GM21360 (cell line): Measurements from ENCODE around the gene PDE10A.

Experiments used
- ATAC-seq: cut with Tn5 transposase; IDR thresholded peaks from one replicate; pipeline ENCODE4 v1.9.1; 2021; ENCODE audit warnings: mild to moderate bottlenecking, moderate library complexity; ENCODE audit not compliant: unreplicated experiment

PDE10A gene

DNA sequence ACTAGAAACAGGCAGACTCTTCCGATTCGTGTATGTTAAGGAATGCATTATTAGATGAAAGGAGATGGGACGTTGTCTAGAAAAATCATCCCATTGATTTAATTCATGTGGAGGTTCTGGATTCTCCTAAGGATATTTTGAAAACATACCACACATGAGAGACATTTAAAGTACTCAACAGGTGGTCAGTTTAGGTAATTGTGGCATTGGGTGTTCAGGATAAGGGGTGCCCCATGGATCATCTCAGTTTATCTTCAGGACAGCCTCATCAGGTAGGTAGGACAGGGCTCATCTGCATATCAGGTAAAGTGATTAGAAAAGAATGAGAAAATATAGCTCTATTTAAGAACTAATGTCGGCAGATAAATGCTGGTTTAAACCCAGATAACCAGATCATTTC is 15.9 kb upstream of the PDE10A start:
- ATAC-seq = no peak

DNA sequence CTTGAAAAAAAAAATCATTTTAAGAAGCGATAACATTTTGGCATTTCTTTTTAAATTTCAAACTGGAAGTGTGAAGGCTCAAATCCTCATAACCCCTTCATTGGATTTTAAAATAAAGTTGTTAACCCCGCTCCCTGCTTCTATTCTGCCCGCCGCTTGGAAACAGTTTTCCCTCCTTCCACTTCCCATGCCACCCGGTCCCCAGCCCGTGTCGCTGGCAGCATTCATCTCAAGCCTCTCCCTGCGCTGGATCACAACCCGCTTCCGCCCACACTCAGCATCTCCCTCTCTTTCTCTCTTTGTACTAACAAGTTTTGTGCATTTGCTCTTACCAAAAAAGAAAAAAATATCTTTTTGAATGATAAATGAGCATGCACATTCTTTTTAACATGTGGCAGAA is 15.4 kb upstream of the PDE10A start:
- no peak for ATAC-seq

DNA sequence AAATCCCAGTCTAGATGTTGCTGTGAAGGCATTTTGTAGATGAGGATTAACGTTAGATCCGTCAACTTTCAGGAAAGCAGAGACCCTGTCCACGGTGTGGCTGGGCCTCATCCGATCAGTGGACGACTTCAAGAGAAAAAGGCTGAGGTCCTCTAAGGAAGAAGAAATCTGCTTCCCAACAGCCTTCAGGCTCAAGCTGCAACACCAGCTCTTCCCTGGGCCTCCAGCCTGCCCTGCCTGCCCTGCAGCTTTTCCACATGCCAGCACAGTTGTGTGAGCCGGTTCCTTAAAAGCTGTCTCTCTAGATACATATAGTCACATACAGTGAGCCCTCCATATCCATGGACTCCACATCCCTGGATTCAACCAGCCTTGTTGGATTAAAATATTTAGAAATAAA is 14.1 kb upstream of the PDE10A start:
- no peak for ATAC-seq

DNA sequence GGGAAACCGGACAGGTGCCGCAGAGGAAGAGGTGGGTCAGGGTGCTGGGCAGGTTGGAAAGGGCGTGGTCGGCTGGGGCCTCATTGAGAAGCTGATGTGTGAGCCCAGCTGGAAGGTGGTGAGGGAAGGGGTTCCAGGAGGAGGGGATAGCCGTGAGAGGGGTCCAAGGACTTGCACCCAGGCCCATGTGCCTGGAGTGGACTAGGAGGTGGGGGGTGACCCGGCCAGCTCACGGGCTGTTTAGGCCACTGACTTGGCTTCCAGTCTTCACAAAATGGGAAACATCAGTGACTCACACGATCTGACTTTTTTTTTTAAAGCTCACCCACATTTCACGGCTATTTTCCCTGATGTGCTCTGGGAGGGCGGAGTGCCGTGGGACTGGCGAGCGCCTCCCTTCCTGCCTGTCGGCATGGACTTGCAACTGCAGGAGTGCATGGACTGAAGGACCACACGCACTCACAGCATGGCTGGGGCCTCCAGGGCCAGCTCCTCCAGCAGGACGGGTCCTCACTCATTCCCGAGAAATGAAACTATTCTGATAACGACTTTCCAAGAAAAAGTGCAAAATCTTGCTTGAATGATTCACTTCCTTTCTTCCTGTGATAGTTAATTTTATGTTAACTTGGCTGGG is 13.5 kb upstream of the PDE10A start:
- ATAC-seq = no peak

GRCh38 chr6:165675120-165675519 is 12.1 kb upstream of the PDE10A start:
- ATAC-seq = no peak

GRCh38 chr6:165674155-165675029 is 11.4 kb upstream of the PDE10A start:
- ATAC-seq = no peak

- ATAC-seq = no peak
Observed at GRCh38 chr6:165671222-165671768, 8.3 kb upstream of the PDE10A start.

- no peak for ATAC-seq
Observed at GRCh38 chr6:165668951-165669350, 5.9 kb upstream of the PDE10A start.

DNA sequence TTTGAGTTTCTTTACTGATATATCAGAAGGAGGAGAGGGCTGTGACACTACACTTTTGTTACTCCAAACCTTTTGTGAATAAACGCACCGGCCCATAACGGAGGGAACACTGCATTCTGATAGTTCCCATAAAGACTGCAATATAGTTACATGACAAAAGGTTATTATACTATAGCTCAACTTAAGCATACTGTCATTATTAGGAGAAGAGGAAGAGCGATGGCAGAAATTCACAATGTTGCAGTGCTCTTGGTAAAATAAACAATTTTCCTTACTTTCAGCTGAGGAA is 2.3 kb upstream of the PDE10A start:
- ATAC-seq = no peak

DNA sequence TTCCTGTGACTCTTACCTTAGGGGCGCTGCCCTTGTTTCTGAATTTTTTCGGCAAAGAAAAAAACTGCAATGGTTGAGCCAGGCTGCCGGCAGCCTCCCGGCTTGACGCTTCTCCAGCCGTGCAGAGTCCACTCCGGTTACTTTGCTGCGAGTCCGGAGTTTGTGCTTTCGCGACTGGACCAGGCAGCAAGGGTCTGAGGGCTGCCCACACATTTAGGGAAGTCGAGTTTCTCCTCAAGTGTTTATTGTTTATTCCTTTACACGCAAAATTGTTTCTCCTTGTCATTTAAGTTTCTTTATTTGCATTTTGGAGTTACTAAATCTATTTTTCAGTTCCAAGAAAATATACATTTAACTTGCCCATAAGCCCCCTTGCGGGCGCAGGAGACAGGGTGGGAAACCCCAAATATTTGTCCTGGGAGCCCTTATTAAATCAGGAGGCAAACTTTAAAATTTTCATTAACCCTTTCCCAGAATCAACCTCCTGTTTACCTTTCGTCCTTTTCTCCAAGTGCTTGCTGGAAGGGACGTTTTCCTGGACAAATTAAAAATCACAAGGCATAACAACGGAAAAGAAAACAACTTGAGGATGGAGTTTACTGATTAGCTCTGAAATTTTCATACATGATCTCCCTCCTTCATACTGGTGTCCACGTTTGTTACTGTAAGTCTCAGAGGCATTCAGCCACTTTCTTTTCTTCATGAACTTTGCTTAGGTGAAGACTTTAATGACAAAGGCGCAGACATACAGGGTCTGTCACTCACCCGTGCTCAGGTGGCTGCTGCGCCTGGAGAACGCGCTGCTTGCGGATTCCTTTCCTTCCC is 1.7 kb upstream of the PDE10A start:
- no peak for ATAC-seq

DNA sequence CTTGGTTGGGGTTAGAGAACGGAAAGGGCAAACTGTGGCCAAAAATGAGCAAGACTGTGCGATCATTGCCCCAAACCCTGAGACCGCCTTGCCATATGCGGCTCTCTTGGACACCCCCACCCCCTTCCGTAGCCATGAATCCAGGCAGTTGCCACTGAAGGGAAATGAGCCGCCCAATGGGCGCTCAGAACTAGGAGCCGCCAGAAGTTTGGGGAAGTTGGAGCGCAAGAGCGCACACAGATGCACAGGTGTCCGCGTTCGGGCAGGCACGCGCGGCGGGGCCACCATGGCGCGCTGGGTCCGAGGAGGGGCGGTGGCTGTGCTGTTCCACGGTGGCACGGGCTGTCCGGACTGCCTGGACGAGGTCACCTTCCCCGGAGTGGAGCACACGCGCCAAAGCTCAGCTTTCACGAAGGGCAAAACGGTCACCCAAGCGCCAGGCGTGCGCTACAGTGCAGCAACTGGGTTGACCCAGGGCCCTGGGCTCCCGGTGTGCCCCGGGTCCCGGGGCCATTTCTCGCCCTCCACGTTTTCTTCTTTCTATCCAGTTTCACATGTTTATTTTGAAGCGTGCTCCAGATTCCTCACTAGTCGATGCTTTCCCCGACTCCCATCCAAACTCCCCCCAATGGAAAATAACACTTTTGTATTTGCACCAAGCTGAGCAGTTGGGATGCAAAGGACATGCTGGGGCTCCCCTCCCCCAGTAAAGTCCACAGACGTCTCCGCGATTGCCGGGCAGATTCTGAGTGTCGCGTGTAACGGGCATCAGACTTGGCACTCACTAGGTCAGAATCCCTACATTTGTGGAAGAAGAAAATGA is 906 bp upstream of the PDE10A start:
- ATAC-seq = no peak

DNA sequence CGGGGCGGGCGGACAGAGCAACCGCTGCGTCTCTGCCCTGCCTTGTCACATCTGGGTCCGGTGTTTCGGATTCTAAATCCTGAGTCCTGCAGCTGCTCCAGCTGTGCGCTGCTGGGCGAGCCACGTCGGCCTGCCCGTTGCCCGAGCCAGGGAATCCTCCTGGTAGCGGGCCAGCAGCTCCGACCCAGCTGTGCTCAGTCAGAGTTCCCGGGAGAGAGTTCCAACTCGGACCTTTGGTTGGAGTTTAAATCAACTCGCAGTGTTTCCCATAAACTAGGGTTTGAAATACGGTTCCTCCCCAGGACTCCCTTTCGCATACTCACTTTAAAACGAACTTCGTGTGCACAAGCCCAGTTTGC is 315 bp upstream of the PDE10A start:
- no peak for ATAC-seq

DNA sequence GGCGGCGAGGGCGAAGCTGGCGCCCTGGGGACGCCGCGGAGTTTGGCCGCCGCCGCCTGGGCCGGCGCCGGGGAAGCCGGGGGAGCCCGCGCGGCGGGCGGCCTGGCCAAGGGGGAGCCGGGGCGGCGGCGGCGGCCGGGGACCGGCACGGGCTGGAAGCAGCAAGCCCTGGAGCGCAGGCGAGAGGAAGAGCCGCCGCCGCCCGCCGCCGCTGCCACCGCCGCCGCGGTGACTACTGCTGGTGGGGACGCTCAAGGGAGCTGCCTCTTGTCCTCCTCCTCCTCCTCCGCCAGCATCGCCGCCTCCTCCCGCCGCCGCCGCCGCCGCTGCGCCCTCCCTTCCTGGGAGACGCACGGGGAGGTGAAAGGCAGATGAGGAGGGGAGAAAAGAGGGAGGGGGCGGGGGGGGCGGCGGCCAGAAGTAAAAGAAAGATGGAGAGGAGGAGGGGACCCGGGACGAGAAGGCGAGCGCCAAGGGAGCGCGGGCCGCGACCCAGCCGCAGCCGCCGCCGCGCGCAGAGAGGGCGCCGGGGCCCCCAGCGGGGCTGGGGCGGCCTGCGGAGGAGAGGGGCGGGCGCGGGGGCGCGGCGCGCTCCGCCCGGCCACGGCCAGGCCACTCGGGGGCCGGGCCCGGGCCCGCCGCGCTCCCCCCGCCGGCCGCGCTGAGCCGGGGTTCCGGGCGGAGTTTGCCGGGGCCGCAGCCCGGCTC is 846 bp downstream of the PDE10A start:
- no peak for ATAC-seq

GRCh38 chr6:165661664-165662025 is 1.4 kb downstream of the PDE10A start:
- ATAC-seq = no peak

GRCh38 chr6:165660857-165661663 is 2.0 kb downstream of the PDE10A start:
- no peak for ATAC-seq

GRCh38 chr6:165659945-165660856 is 2.8 kb downstream of the PDE10A start:
- ATAC-seq = no peak

- ATAC-seq = no peak
Observed at GRCh38 chr6:165658395-165659058, 4.5 kb downstream of the PDE10A start.

GRCh38 chr6:165657325-165657680 is 5.7 kb downstream of the PDE10A start:
- ATAC-seq = no peak
